ENCODE measurements around the gene THSD4.

The THSD4 gene

DNA sequence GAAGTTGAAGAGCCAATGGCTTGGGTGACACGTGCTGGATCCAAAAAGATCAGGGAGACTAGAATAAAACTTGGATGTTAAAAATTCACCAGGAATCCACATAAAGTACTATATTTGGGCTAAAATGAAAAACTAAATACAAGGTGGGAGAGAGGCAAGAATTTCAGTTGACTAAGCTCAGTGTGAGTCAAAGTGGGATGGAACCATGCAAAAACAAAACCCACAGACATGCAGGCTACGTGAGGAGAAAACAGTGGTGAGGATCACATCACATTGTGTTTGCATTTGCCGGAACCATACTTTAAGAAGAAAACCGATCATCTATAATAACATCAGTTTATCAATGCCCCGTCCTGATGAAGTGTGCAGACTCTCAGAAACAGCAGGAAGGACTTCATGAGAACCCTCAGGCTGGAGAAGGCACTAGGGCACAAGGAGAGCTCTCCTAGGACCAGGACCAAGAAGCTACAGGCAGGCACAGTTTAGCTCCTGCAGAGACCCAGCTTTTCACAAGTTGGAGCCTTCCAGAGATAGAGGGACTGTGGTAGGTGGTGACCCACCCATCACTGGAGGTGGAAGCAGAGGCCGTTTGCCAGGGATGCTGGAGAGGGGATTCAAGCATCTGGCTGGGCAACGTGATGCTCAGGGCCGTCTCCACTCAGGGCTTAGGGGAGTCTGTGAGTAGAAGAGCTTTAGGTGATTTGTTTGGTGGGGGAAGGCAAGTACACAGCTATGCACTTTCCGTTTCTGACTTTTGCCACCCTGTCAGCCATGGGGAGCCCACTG is 666.1 kb downstream of the THSD4 start:
- no peak for DNase-seq (ENCODE audit: low read depth in 2 of 2)

DNA sequence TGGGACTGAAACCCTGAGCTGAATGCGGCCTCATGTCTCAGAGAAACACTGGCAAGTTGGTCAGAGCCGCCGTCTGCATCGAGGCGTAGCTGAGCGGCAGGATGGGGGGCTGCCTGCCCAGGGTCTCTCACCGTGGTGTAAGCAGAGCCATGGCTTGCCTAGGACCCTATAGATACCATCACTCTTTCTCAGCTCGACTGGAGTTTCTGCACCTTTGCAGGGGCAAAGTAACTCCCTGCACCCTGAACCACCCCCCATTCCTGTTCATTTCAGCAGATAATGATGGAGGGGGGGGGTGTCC is 666.6 kb downstream of the THSD4 start:
- no peak for DNase-seq (ENCODE audit: low read depth in 2 of 2)

DNA sequence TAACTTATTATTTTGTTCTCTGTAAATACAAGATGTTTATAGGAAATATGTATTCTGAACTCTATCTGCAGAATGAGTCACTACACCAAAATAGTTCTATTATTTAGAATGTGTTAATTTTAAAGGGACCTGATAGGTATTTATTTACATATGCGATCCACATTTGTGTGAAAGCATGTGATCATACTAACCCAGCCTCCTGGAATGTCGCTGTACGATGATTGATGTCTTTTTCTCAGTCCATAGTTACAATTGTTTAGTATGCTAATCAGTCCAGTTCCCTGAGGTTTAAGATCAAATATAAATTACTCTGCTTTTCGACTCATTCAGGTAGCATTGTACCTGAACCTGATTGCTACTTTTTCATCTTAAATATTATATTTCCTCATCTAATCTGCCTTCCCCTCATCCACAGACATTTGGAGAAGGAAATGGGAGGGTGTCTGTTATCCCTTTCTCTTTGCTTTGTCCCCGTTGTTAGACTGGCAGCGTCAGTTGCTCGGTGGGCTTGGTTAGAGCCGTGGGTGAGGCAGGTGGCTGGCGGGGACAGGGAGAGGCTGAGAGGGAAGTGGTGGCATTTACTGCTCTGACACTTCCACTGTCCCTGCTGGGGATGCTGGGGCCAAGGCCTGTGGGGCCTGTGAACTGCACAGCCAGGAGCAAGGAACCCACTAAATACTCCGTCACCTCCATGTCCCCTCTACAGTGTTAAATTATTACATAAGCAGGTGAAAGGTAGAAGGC is 667.3 kb downstream of the THSD4 start:
- no peak for DNase-seq (ENCODE audit: low read depth in 2 of 2)

DNA sequence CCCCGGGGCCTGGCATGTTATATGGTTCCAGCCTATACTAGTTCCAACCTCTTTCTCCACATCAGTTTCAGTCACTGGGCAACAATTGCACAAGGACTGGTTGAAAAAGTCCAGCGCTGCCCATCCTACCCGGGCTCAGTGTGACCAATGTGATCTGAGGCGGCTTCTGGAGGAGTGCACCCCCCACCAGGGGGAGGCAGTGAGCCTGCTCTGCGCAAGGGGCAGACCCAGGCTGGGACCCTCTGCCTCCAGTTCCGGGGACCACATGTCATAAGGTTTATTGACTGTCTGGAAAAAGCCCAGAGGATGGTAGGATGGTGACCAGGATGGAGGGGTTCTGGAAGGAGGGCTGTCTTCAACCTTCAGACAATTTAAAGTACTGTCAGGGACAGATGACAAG is 669.4 kb downstream of the THSD4 start:
- no peak for DNase-seq (ENCODE audit: low read depth in 2 of 2)

DNA sequence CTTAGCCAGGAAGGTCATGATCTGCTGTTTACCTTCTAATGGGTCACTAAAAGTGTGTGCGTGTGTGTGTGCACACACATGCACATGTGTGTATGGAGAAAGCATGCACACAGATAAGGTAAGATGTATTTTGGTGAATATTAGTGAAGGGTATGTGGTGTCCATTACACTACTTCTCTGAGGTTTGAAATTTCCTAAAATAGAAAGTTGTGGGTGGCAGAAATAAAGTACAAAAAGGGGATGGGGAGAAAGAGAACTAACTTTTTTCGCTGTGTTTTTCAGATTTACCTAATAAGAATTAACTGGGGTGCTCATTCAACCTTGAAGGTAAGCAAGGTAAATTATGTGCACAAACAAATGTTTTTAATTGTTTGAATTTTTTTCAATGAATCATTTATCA is 670.7 kb downstream of the THSD4 start:
- no peak for DNase-seq (ENCODE audit: low read depth in 2 of 2)

DNA sequence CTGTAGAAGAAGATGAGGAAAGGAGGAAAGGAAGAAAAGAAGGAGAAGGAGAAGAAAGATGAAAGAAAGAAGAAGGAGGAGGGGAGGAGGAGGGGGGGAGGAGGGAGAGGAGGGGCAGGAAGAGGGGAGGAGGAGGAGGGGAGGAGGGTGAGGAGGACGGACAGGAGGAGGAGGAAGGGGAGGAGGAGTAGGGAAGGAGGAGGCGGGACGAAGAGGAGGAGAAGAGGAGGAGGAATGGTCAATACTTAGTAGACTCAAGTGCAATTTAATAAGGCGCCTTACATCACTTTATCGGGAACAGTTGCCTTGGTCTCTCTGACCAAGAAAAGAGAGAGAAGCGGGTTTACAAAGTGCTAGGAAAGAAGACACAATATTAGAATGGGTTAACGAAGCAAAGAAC is 671.4 kb downstream of the THSD4 start:
- DNase-seq (ENCODE audit: low read depth in 2 of 2) = no peak

DNA sequence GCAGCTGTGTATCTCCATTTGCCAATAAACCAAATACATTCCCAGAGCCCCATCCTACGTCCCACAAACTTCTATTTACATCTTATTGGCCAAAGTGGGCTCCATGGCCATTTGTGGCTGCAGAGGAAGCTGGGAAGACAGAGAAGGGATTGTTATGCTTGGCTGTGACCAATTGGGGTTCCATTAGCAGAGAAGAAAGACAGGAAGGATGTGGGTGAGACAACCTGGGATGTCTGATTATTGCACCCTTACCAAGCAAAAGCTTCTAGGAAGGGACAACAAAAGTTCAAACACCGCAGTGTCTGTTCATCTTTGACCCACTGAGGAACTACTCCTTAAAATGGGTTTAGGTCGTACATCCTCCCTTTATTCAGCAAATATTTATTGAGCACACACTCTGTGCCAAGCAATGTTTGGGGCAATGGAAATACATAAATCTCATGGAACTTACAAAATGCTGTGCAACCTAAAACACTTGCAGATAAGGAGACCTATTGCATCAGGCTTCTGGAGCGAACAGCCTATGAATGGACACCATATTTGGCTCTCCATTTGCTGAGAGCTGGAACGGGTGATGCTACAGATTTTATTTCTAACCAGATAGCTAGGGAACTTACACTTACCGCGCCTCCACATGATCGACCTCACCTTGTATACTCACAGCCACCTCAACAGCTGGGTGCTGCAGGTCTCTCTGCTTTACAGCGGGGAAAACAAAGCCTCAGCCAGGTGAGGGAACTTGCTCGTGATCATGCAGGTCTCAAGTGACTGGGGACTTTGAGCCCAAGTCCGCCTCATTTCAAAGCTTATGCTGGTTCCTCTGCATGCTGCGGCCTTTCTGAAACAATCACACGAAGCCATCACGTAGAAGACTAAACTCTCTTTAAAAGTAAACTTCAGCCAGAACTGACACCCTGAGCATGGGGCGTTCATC is 673.6 kb downstream of the THSD4 start:
- DNase-seq (ENCODE audit: low read depth in 2 of 2) = no peak

DNA sequence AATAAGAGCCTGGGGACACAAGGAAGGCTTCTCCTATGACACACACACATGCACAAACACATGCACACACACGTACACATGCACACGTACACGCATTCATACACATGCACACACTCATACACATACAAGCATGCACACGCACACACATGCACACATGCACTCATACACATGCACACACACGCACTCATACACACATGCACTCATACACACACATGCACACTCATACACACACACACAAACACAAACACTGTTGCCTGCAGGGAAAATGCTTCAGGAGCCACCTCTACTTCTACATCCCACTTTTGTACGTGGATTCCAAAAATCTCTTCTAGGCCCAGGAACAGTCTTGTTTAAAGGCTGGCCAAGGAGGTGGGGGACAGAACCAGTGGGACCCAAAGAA is 674.3 kb downstream of the THSD4 start:
- DNase-seq (ENCODE audit: low read depth in 2 of 2) = no peak

DNA sequence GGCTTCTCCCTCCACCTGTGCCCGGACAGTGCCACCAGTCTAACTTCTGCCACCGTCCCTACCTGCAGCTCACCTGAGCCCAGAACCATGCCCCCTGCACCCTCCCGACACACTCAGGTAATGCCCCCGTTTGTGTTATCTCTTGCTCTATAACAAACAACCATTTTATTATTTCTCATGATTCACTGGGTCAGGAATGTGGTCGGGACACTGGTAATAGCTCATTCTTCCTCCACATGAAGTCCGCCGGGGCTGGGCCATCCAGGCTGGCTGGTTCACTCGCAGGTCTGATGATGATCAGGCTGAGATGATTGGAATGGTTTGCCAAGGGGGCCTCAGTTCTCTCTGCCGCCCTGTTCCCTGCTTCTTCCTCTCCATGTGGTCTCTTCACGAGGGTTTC is 674.8 kb downstream of the THSD4 start:
- DNase-seq (ENCODE audit: low read depth in 2 of 2) = no peak

DNA sequence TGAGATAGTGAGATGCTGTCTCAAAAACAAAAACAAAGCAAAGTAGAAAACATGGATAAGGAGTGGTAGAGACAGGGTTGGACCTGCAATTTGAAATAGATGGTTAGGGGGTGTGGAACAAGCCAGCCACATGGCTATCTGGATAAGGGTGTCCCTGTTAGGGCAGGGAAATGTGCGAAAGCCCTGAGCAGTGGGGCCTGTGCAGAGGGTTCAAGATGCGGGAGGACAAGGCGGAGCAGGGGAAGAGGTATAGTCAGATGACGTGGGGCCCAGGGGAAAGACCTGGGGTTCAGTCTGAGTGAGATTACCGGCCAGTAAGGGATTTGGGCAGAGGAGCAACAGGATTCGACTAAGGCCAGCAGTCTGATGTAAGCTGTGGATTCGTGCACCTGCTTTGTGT is 676.7 kb downstream of the THSD4 start:
- no peak for DNase-seq (ENCODE audit: low read depth in 2 of 2)

DNA sequence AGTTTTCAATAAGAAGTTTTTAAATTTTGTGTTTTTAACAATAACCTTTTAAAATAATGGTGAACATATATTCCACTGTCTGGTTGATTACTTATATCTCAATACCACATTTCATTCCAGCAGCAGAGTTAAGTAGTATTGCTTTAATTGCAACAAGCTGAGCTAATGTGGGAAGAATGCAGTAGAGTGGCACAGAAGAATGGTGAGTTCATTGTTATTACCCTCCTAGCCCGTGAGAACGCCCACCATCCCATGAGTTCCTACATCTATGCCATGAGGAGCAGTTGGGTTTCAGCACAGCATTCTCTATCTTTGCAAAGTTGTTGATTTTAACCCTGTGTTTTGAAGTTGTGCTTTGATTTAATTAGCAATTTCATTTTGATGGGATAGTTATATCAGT is 677.2 kb downstream of the THSD4 start:
- DNase-seq (ENCODE audit: low read depth in 2 of 2) = no peak

DNA sequence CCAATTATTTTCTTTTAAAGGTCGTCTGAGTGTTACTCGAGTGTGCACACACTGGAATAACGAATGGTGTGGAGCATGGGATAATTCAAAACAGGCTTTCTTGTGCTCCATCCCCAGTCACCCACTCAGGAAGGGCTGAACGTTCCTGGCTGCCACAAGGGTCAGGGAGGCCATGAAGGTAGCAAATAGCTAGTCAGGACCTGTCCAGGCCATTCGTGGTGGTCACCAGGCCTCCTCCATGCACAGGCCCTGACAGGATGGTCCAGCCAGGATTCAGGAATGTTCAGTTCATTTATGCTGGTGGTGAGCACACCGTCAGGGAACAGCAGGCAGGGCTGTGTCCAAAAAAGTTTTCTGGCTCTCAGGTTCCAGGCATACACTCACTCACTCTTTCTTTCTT is 683.4 kb downstream of the THSD4 start:
- DNase-seq (ENCODE audit: low read depth in 2 of 2) = no peak

DNA sequence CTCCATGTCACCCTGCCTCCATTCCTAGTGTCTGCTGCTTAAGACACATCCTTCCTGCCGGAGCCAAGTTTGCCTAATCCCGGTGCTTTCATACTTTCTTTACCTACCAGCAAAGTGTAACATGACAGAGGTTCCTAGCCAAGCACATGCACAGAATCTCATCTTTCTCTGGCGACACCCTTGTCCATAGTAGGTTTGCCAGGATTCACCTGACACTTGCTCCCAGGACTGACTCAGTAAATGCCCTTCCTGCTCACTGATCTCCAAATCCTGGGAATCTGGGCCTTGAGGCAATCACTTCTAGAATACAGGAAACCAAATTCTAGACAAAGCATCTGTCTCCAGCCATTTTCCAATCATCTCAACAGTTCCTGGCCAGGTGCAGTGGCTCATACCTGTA is 684.9 kb downstream of the THSD4 start:
- no peak for DNase-seq (ENCODE audit: low read depth in 2 of 2)

DNA sequence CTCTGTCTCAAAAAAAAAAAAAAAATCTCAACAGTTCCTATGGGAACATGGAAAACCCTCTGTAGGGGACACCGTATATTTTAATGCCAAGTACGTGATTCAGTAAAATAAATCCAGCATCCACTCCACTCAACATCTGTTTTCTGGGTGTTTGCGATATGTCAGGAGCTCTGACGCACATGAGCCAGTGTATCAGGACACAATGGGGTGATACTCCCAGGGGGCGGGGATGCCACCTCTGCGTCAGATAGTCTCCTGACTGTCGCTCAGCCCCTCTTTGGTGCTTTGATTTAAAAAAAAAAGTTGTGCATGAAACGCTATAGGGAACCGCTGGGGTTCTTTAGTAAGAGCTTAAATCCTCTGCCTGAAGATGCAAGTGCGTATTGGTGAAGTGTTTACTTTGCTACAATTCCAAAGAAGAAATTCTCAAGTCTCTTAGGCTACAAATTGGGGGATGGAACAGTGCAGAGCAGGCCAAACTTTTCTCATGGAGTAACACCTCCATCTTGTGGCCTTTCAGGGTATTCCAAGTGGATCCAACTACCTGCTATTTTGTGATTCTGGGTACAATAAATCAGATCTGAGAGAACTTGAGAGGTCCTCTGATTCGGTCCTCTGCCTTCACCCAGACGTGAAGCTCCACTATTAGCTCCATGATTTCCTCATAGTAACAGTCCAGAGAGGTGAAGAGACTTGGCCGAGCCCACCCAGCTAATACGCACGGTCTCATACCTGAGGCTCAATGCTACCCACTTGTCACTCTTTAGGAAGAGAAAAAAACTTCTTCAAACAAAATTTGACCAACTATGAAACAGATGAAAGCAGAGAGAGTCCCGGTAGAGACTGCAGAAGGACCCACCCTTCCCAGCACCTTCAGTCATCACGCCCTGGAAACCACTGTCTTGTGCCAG is 685.8 kb downstream of the THSD4 start:
- DNase-seq (ENCODE audit: low read depth in 2 of 2) = peak; percentile 54 to 65

DNA sequence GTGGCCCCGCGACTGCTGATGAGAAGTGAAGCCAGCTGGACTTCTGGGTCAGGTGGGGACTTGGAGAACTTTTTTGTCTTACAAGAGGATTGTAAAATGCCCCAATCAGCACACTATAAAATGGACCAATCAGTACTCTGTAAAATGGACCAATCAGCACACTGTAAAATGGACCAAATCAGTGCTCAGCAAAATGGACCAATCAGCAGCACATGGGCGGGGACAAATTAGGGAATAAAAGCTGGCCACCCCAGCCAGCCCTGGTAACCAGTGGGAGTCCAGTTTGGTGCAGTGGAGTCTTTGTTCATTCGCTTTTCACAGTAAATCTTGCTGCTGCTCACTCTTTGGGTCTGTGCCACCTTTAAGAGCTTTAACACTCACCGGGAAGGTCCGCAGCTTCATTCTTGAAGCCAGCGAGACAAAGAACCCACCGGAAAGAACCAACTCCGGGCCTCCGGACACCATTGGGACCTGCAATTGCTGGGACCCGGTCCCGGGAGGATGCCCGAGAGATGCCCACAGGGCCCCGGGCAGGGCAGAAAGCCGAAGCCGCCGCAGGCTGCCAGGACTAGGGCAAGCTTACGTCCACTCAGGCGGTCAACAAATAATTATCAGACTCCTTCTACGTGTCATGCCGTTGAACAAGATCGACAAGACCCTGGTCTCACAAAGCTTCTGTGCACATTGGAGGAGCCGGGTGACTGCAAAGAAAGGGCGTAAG is 686.8 kb downstream of the THSD4 start:
- DNase-seq (ENCODE audit: low read depth in 2 of 2) = no peak

DNA sequence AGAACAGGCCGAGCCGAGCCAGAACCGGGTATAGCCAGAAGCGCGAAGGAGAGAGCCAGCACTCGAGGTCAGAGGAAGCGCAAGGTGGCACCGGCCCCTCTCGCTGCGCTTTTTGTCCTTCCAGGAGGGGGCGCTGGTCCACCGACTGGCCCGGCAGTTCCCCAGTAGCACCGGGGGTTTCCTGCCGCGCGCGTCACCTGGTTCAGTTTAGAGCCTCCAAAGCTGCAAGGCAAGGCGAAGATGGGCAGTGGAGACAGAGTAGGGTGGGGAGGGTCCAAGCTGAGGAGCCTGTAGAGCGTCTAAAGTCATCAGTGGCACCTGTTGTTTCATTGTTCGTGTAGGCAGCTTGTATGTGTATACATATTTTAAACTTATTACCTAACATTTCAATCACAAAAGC is 687.5 kb downstream of the THSD4 start:
- DNase-seq (ENCODE audit: low read depth in 2 of 2) = no peak

DNA sequence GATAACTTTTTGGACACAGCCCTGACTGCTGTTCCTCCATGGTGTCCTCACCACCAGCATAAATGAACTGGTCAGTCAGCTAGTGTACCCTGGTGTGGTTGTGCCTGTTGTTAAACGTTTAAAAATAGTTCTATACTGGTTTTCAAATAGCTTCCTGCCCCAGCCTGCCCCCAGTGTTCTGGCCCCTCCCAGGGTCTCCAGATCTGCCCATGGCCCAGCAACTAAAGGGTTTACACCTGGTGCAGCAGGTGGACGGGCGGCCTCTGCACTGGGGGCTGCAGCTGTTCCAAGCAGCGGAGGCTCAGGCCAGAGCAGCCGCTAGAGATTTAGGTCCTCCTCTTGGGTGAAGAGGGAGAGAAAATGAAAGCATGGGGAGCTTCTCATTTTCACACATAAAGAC is 689.0 kb downstream of the THSD4 start:
- DNase-seq (ENCODE audit: low read depth in 2 of 2) = no peak

DNA sequence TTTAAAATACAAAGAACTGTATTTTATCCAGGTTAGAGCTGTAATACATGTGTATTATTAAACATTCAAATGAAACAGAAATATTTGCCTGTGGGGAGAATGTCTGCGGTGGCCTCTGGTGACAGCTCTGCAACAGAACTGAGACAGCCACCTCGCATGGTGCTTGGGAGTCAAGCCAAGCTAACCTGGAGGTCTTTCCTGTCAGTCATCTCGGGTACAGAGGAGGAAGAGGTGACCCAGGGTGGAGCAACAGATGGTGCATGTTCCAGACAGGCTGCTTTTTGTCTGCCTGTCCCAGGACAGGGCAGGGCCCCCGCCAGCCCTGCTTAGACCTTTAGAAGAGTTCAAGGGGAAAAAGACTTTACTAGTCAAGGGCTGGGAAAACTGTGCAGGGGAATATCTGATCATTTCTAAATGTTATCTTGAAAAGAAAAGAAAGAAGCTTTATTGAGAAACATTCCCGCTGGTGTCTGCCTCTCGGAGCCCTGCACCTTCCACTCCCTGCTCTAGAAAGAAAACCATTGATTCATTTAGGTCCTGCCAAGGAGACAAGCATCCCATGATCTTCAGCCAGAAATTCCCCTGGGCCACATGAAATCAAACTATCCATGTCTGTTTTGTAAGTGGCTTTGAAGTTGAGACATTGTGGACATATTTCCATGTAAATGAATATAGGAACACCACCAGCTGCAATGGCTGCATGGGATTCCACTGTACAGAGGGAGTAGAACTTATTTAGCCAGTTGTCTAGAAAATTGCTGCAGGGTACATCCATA is 689.6 kb downstream of the THSD4 start:
- DNase-seq (ENCODE audit: low read depth in 2 of 2) = no peak

DNA sequence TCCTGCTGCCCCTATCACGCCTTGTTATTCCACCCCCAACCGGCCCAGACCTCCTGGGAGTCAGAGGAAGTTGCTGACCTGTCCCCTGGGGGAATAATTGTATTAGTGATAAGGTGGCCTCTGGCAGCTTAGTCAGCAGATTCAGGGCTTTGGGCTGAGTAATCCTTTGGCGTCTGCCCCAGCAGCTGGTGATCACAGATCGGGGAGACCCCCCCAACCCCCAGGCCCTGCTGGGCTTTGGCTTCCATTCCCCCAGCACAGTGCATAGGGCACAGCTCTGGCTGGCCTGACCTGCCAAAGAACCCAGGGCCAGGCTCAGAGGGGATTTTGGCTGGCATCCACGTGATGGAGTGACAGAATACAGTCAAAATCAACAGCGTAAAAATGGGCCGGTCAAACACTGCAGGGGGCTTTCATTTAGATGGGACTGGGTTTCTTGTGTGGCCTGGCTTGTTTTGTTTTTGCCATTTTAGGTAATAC is 691.2 kb downstream of the THSD4 start:
- no peak for DNase-seq (ENCODE audit: low read depth in 2 of 2)

DNA sequence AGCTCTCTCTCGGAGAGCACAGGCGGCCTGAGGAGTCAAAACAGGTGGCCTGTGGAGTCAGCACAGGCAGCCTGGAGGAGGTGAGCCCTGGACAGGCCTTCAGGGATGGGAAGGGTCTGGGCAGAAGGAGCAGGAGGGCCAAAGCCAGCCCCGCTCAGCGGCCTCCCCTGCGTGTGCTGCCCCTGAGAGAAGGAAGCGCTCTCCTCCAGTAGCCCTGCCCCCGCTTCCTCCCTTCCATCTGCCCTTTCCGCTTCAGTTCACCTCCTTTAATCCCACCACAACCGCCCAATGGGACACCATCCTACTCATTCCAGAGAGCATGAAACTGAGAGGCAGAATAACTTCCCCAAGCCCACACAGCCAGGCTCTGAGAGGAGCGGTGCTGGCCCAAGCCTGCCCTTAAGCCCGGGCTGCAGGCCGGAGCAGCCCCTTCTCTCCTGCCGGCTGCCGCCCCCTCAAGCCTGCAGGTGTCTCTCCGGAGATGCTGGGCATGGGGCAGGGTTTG is 691.9 kb downstream of the THSD4 start:
- DNase-seq (ENCODE audit: low read depth in 2 of 2) = no peak
